AG04450 (cell line): ENCODE data around the gene KIF25. TPM values are rescaled to one million over a fixed set of nuclear protein-coding genes. Genes with fewer than 3 reads are reported as not detected.

Experiments used
- CTCF ChIA-PET: fragments of 300-600, 350-600 bp; formaldehyde crosslinking; extraction: SDS; loops from one replicate; lab custom pipeline; 2022; ENCODE audit warnings: antibody characterized with exemption, inconsistent platforms; lab: Charles Lee
- POLR2A ChIA-PET: fragments of 350-600 bp; formaldehyde crosslinking; extraction: SDS; loops from one replicate; lab custom pipeline; 2021; ENCODE audit warnings: antibody characterized with exemption, inconsistent platforms; lab: Yijun Ruan, JAX
- DNase-seq: peaks from one replicate; pipeline ENCODE4 v3.0.0-alpha.2; 2011; ENCODE audit warnings: low read depth, low spot score
- H3K27ac ChIP-seq: one replicate; pipeline ENCODE4 v1.5.1; 2012; ENCODE audit warnings: low read depth, low read length, control low read depth
- H3K27me3 ChIP-seq: one replicate; pipeline ENCODE4 v1.6.0; 2012; ENCODE audit warnings: low read length; ENCODE audit not compliant: control insufficient read depth, insufficient read depth
- H3K4me3 ChIP-seq: 2 replicates; pipeline ENCODE4 v1.5.1; 2011; ENCODE audit warnings: mild to moderate bottlenecking, low read depth, low read length, control low read depth
- H3K9me3 ChIP-seq: 2 replicates; pipeline ENCODE4 v1.5.1; 2012; ENCODE audit warnings: low read length; ENCODE audit not compliant: control insufficient read depth, insufficient read depth
- CTCF ChIP-seq: IDR thresholded peaks from 2 replicates; pipeline ENCODE4 v1.5.1; 2011; ENCODE audit warnings: low read depth, low read length, control low read depth, inconsistent platforms
- polyA plus RNA-seq: library from polyadenylated mRNA; depleted of rRNA; stranded (reverse); fragments of >200 nt; gene quantifications from 2 replicates; pipeline ENCODE4 v1.2.3, GENCODE V29; 2011

KIF25 gene
- polyA plus RNA-seq, 1 experiment: not detected

GRCh38 chr6:168061269-168062210, 64.1 kb downstream of the KIF25 start:
- Histone ChIP-seq H3K27ac (no peak overlapping the region), H3K4me3 (no peak overlapping the region), H3K9me3 (peaks cover 56% of the 10 kb centered on the region; the same call in 1 of the 2 replicates), H3K27me3 (no peaks in the 10 kb centered on the region)
- CTCF ChIA-PET: interaction anchor here (1.6 kb wide), 1 partner anchor 57 kb away, joined by 5 read pairs; no protein-coding TSS in a partner anchor
- POLR2A ChIA-PET: no interaction called here
- TF ChIP-seq CTCF: no peak
- DNase-seq: no peak

DNA sequence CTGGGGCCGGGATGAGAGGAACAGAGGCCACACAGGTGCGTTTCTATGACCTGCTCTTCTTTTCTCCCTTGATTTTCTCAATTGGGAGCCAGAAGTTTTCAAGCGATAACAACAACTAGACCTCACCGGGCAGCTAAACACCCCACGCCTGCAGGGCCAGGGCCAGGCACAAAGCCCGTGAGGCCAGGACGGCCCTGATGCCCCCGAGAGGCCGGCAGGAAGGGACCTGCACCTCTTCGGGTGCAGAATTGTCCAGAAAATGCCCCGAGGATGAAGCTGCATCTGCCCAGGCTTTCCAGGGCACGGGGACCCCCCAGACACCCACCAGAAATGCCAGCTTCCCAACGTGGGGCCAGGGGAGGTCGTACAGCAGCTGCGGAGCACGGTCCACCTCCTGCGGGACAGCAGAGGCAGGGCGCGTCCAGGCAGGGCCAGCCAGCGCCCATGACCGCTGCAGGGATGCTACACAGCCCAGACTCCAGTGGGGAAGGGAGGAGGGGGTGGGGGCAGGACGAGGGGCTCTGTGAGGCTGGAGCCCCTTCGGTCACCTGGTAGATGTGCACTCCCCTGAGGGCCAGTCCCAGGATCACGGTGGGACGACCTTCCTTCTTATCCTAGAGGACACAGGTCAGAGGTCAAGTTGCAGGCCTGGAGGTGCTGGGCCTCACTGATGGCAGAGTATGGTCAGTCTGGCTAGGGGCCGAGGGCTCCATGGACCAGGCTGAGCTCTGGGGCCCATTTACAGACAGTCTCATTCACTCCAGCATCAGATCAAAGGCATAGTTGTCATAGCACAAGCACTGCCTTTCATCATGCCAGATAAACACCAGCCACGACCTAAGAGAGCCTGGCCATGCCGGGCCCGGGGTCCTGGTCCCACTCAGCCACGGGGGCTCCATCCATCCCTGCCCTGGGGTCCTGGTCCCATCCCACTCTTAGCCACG, 65.1 kb downstream of the KIF25 start:
- no peak overlapping the region for H3K27ac ChIP-seq
- TF ChIP-seq CTCF: no peak
- no peaks in the 10 kb centered on the region for H3K27me3 ChIP-seq
- ChIA-PET CTCF (no interaction called here), POLR2A (no interaction called here)
- H3K4me3 ChIP-seq: no peak overlapping the region
- no peak for DNase-seq
- H3K9me3 ChIP-seq: peaks cover 57% of the 10 kb centered on the region; the same call in 1 of the 2 replicates

GRCh38 chr6:168063431-168063830, 66.0 kb downstream of the KIF25 start:
- ChIA-PET CTCF (no interaction called here), POLR2A (no interaction called here)
- Histone ChIP-seq H3K9me3 (peaks cover 53% of the 10 kb centered on the region; the same call in 1 of the 2 replicates), H3K27me3 (no peaks in the 10 kb centered on the region), H3K27ac (no peak overlapping the region), H3K4me3 (no peak overlapping the region)
- DNase-seq: no peak
- TF ChIP-seq CTCF: no peak

DNA sequence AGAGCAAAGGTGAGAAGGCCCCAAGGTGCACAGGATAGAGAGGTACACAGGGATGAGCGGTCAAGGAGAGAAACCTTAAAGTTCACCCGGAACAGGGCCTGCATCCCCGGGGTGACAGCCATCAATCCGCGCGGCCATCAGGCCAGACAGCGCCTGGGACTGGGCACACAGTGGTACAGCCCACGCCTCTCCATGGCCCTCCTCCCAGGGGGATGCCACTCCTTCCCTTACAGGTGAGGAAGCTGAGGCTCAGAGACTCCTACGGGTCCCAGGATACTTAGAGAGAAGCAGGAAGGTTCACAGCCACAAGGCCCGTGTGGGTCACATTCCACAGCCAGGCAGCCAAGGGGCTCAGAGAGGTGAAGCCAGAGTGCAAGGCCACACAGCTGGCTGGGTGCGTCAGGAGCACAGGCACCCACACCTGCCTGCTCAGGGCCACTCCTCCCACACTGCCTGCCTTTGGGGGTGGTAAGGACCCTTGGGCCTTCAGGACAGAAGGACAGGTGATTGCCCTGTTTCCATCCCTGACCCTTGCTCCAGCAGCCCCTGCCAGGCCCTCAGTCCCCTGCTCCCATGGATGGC, 66.8 kb downstream of the KIF25 start:
- DNase-seq: no peak
- Histone ChIP-seq H3K27ac (no peak overlapping the region), H3K27me3 (no peaks in the 10 kb centered on the region), H3K4me3 (no peak overlapping the region), H3K9me3 (peaks cover 45% of the 10 kb centered on the region; the same call in 1 of the 2 replicates)
- ChIA-PET CTCF (no interaction called here), POLR2A (no interaction called here)
- TF ChIP-seq CTCF: no peak
